T-helper 2 cell (primary cell): Measurements from ENCODE around the gene DEFB124.
"Not testable (repeated sequence)": the region's sequence is repeated elsewhere in the genome, so short reads cannot be mapped to it uniquely, and the experiment has no call there.

Experiments
- DNase-seq, 5 experiments: peaks; one replicate each; pipeline versions ENCODE4 v3.0.0 to v3.0.0-alpha.2; 2012 to 2022
- total RNA-seq, 2 donors: gene quantifications; one replicate each; lab custom pipeline; 2026; lab: John Stamatoyannopoulos, UW

DEFB124 gene
- total RNA-seq, result 0 reads per million in 2 donors

DNA sequence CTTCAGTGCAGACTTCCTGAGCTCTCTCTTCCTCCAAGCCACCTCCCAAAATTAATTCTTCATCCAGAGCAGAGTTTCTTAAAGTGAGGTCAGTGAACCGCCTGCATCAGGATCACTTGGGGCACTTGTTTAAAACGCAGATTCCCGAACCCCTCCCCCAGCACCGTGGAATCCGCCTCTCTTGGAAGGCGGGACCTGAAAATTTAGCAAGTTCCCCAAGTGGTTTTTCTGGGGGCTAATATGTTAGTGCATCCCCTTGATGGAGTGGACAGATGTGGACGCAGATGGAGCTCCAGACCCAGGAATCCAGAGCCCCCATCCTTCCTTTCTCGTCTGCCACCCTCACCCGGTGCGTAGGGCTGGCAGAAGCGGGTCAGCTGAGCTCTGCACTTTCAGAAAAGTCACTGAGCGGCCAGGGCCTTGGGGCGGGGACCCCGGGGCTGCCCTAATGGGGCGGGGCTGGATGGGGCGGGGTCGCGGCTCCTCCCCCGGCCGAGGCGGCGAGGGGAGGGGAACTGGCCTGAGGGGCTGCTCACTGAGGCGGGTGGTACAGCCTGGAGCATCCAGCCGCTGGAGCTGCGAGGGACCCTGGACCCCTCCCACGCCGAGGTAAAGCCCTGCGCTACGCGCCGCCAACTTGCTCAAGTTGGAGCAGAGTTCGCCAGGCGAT, at the start of gene DEFB124, which contains the start of gene REM1:
Gene DEFB124, minus strand, starts transcription at position 370 of the 670 bp plus-strand sequence. CDS start 2,114 bp downstream, outside the sequence.
Gene REM1, plus strand, starts transcription at position 531 of the 670 bp plus-strand sequence. CDS start 1,158 bp downstream, outside the sequence.
- DNase-seq, result no peak

DNA sequence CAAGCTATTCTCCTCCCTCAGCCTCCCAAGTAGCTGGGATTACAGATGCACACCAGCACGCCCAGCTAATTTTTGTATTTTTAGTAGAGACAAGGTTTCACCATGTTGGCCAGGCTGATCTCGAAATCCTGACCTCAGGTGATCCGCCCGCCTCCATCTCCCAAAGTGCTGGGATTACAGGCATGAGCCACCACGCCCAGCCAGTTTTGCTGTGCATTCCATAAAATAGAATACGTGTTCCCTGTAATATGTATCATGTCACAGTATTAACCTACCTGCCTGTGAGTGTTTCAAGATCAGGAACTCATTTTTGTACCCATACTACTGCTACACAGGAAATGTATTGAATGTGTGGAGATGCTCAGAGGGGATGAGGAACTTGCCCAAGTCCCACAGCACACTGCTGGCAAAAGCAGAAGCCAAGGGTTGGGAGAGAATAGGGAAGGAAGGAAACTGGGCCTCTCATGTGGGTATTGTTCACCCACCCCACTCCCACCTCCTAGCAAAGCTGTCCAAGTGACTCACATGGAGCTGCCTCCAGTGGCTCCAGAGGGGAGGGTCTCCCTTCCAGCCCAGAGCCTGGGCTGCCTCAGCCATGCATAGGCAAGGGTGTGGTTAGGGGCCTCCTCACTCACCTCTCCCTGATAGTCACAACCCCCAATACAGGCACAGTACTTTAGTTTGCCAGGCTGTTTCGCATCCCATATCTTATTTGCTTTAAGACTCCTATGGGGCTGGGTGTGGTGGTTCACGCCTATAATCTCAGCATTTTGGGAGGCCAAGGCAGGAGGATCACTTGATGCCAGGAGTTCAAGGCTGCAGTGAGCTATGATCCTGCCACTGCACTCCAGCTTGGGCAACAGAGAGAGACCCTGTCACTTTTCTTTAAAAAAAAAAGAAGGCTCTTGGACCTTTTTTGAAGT, 48.7 kb upstream of the DEFB124 start:
- no peak for DNase-seq

DNA sequence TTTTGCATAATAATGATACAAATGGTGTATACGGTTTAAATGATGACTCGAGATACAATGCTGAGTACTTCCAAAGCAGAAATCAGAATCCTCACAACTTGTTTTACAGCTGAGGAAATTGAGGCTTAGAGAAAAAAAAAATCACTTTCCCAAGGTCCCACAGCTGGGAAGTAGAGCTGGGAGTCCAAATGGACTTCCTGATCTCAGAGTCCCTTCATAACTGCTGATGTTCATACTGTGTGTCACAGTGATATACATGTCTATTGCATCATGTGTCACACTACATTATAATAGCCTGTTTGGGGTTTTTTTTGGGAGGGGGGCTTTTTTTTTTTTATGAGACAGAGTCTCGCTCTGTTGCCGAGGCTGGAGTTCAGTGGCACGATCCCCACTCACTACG, 47.8 kb upstream of the DEFB124 start:
- DNase-seq, result no peak

DNA sequence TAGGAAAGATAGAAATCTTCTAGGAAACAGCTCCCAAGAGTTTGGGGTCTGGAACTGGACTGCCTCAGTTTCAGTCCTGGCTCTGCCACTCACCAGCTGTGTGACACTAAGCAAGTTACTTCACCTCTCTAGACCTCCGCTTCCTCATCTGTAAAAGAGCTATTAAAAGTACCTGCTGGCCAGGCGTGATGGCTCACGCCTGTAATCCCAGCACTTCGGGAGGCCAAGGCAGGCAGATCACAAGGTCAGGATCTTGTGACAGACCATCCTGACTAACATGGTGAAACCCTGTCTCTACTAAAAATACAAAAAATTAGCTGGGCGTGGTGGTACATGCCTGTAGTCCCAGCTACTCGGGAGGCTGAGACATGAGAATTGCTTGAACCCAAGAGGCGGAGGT, 46.3 kb upstream of the DEFB124 start:
- DNase-seq, result not testable (repeated sequence)

- no peak for DNase-seq
These were observed 42.4 kb upstream of the DEFB124 start for GRCh38 chr20:31517373-31517772.

DNA sequence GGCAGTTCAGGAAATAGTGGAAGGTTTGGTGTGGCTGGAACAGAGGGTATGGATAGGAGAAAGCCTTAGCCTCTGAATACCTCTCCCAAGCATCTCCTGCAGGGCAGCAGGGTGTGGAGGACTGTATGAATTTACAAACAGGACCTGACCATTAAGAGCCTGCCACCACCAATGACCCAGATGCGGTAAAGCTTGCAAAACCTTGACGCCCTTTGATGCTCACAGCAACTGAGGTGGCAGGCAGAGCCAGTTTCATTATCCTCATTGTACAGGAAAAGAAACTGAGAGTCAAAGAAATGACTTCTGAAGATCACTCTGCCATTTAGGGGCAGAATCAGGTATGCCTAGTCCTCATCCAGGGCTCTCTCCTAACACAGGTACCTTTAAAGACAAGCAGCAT, 41.7 kb upstream of the DEFB124 start:
- DNase-seq, result peak in 1 of 5 experiments; percentile 48

GRCh38 chr20:31516166-31516565, 41.2 kb upstream of the DEFB124 start:
- DNase-seq, result no peak

DNA sequence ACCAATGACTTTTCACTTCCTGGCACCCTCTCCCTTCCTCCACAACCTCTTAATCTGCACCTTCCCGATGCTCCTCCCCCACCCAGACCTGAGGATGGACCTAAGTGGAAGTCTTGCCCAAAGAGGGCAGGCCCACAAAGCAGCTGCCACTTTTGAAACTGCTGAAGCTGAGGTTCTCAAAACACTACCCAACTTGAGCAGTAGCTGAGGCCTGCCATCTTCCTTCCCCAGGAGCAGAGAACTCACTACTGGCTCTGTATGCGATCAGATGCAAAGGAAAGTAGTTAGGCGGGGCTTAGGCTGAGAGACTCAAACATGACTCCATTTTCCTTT, 40.8 kb upstream of the DEFB124 start:
- DNase-seq, result peak in 1 of 5 experiments; percentile 75

GRCh38 chr20:31515072-31515774, 40.3 kb upstream of the DEFB124 start:
- peak in 1 of 5 experiments; percentile 30 for DNase-seq

- DNase-seq, result peak; percentile 78 to 94 (median 81)
These were observed 39.5 kb upstream of the DEFB124 start, which contains the start of gene HM13 for GRCh38 chr20:31514154-31515071. Gene HM13, plus strand, starts transcription at chr20:31514442. Its CDS starts 110 bp downstream, at chr20:31514552.

DNA sequence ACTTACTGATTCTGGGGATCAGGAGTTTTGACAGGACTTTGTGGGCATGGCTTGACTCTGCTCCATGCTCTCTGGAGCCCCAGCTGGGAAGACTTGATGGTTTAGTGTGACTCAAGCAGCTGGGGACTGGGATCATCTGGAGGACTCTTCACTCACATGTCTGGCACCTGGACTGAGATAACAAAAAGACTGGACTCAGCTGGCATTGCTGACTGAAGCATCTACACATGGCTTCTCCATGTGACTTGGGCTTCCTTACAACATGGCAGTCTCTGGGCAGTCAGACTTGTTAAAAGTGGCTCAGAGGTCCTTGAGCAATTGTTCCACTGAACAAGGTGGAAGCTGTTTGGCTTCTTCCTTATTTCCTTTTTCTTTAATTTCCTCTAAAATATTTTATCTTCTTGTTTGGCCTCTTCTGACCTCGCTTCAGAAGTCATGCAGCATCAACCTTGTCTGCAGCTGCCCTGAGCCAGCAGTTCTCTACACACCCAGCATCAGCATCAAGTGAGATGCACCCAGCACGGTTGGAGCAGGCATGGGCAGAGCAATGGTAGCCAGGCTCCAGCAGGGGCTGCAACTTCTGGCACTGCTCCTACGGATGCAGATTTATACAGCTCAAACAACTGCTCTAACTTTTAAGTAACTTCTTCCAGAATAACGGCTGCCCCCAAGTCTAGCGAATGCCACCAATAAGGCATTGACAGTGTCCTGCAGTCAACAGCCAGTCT, 33.8 kb upstream of the DEFB124 start:
- DNase-seq, result no peak

- no peak for DNase-seq
These were observed 31.0 kb upstream of the DEFB124 start for GRCh38 chr20:31505903-31506302.

DNA sequence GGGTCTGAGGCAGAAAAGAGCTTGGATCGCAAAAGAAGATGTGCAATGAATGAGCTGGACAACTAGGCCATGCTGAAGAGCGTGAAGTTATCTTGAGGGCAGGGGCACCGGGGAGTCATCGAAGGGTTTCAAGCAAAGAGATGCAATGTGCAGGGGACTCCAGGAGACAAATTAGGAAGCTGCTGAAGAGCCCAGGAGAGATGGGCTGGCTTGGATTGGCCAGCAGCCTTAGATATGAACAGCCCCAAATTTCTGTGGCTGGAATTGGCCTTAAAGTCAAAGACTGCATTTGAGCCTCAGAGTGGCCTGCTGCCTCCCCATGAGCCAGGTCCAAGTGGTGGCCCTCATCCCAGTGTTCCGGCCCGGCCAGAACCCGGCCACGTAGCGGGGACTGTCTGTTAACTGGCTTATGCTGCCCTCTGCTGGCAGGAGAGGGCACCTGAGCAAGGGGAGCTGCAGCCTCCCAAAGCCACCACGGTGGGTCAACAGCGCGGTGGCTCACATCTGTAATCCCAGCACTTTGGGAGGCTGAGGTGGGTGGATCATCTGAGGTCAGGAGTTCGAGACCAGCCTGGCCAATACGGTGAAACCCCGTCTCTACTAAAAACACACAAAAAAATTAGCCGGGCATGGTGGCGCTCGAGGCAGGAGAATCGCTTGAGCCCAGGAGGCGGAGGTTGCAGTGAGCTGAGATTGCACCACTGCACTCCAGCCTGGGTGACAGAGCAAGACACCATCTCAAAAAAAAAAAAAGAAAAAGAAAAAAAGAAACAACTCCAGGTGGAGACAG, 28.2 kb upstream of the DEFB124 start:
- DNase-seq, result peak; percentile 46 to 67 (median 64)

DNA sequence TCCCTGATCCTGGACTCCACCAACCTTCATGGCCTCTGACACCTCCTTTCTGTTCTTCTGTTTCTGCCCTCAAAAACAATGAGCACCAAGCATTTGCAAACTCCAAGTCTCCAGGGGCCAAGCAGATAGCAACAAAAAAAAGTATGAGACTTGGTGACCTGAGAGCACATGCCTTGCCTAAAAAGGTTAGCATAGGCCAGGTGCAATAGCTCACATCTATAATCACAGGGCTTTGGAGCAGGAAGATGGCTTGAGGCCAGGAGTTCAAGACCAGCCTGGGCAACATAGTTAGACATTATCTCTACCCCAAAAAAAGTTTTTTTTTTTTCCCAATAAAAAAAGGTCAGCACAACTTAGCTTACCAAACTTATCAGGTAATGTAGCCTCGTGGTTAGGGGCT, 25.6 kb upstream of the DEFB124 start:
- DNase-seq, result no peak

- peak in 1 of 5 experiments; percentile 15 for DNase-seq
These were observed 23.1 kb upstream of the DEFB124 start for GRCh38 chr20:31497838-31498540.

DNA sequence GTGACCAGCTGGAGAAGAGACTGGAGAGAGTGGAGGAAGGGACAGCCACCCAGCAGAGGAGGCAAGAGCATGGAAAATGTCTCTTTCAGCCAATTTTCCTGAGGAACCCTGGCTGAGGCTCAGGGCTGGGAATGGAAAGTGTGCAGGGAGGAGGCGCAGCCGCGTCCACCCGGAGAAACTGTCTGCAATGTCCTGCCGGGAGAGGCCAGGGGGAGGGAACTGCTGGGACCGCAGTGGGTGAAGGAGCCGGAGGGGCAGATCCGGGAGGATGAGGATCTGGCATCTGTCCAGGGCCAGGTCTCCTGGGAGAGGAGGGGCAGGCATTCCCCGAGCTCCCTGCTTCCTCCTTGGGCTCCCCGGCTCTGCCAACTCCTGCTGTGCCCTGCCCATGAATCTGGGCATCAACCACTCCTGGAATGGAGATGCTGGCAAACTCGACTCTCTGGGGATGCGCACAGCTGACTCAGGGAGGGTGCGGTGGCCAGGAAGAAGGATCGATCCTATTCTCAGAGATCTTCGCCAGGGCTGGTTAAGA, 21.9 kb upstream of the DEFB124 start:
- no peak for DNase-seq

DNA sequence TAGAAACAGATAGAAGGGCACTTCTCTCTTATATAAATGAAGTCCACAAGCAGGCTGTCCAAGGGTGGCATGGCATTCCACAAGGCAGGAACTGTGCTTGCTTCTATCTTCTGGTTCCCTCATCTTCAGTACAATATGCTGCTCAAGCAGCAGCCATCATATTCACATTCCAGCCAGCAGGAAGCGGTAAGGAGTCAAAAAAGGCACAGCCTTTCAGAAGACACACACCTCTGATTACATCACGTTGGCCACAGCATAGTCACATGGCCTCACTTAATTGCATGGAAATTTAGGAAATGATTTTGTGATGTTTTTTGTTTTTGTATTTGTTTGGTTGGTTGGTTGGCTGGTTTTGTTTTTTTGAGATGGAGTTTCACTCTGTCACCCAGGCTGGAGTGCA, 19.2 kb upstream of the DEFB124 start:
- no peak for DNase-seq

DNA sequence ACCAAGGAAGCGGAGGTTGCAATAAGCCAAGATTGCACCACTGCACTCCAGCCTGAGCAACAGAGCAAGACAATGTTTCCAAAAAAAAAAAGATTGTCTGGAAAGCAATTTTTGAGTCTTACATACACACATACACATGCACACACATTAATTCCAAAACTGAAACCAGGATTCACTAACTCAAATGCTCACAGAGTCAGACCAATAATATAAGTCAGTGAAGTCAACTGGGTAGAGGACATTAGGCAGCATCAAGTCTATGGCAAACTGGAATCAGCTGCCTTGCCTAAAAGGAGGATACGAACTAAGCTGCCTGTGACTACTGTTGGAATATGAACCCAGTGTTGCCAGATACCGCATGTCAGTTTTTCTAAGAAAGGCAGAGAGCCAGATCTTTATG, 15.8 kb upstream of the DEFB124 start:
- no peak for DNase-seq

DNA sequence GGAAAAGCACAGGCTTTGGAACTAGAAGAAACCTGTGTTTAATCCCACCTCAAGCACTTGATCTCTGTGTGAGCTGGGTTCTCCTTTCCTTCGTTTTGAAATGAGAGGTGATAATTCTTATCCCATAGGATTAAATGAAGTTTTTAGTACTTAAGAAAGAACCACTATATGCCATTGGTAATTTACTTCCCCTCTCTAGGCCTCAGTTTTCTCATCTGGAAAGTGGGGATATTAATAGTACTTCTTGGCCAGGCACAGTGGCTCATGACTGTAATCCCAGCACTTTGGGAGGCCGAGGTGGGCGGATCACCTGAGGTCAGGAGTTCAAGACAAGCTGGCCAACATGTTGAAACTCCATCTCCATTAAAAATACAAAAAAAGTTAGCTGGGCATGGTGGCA, 14.2 kb upstream of the DEFB124 start:
- DNase-seq, result no peak
